NCI-H82 treated with DMSO at 0.1 percent for 48 hours (cell line): Measurements from ENCODE around the gene ABHD2.
A peak's percentile ranks its signal among the peaks of the same experiment; 100 is the strongest.
"Not testable (repeated sequence)": the region's sequence is repeated elsewhere in the genome, so short reads cannot be mapped to it uniquely, and the experiment has no call there.

Experiments
- DNase-seq: peaks from one replicate; lab custom pipeline; 2025; ENCODE audit not compliant: unreplicated experiment; lab: John Stamatoyannopoulos, UW

Gene ABHD2

GRCh38 chr15:89119489-89120478 lies 31.5 kb downstream of the ABHD2 start:
- DNase-seq = no peak

DNA sequence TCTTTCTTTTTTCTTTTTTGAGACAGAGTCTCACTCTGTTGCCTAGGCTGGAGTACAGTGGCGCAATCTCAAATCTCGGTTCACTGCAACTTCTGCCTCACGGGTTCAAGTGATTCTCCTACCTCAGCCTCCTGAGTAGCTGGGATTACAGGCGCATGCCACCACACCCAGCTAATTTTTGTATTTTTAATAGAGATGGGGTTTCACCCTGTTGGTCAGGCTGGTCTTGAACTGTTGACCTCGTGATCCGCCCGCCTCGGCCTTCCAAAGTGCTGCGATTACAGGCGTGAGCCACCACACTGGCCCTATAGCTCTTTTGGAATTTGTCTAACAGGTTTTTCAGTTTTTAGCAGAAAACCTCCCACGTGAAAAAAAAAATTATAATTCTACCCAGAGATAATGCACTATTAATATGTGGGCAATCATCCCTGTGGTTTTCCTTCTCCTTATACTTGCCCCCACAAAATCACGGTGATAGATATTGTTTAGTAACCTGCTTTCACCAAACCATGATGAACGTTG lies 32.3 kb downstream of the ABHD2 start:
- DNase-seq = not testable (repeated sequence)

DNA sequence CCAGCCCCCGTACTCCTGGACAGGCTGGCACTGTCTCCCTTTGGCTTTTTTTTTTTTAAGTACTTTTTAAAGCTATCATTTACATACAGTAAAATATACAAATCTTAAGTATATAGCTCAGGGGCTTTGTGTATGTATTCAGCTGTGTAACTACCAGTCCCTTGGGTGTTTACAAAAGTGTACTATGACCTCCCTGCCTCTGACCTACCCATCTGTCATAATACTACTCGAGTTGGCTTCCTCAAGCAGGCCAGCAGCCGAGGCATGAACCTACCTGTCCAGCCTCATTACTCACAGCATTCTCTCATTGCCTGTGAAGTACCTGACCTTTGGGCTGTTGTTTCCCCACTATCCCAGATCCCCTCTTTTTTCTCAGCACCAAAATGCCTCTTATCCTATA lies 33.2 kb downstream of the ABHD2 start:
- DNase-seq = no peak

GRCh38 chr15:89122505-89123180 lies 34.4 kb downstream of the ABHD2 start:
- DNase-seq = no peak

DNA sequence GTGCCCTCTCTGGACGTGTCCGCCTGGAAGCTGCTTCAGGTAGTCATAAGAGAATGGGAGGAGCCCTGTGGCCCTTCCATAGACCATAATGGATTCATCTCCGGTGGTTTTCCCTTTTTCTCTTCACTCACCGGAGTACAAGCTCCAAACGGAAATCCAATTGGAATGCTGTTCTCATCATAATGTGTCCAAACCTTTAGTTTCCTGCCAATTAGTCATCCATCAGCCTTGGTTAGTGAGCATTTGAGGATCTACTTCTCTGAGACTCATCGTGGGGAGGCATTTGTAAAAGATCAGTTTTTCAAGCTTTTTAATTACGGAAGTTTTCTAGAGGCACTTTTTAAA lies 34.9 kb downstream of the ABHD2 start:
- no peak for DNase-seq

DNA sequence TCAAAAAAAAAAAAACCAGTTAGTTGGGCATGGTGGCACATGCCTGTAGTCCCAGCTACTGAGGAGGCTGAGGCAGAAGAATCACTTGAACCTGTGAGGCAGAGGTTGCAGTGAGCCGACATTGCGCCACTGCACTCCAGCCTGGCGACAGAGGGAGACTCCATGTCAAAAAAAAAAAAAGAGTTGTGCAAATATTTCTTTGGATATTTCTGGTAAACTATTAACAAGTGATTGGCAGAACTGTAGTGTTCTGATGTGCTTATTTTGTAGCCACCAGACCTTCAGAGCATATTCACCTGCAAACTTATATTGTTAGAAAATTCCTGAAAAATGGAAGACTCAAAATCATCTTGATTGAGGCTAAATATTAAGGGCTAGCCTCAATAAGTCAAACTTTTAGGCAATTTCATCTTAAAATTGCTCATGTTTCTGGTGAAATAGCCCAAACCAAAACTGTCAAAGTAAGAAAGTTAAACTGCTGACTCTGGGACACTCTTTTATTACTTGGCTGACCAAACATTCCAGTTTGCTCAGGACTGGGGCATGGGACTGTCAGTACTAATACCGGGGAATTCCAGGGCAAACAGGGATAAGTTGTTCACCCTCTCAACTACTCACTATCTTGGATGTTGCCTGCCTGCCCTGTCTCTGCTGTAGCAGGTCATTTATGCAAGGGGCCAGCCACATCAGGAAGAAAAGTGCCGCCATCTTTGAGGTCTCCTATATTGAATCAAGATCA lies 37.0 kb downstream of the ABHD2 start:
- no peak for DNase-seq

GRCh38 chr15:89126009-89126408 lies 37.8 kb downstream of the ABHD2 start:
- DNase-seq = no peak

- peak; percentile 61 for DNase-seq
These were observed 38.9 kb downstream of the ABHD2 start for GRCh38 chr15:89127054-89127702.

GRCh38 chr15:89128320-89129122 lies 40.3 kb downstream of the ABHD2 start:
- DNase-seq = no peak

GRCh38 chr15:89129123-89129815 lies 41.0 kb downstream of the ABHD2 start:
- peak; percentile 9 for DNase-seq

DNA sequence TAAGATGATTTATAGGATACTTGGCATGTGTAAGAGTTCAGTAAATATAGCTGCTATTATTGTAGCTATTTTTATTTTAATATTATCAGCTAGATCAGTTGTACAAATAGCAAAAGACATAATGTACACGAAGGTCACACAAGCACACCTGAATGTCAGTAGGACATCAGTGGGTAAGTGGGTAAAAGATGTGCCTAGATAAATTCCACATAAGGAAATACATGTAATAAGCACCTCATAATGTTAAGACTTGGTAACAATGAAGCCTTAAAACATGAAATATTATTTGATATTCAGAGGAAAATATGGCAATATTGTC lies 41.5 kb downstream of the ABHD2 start:
- DNase-seq = no peak

DNA sequence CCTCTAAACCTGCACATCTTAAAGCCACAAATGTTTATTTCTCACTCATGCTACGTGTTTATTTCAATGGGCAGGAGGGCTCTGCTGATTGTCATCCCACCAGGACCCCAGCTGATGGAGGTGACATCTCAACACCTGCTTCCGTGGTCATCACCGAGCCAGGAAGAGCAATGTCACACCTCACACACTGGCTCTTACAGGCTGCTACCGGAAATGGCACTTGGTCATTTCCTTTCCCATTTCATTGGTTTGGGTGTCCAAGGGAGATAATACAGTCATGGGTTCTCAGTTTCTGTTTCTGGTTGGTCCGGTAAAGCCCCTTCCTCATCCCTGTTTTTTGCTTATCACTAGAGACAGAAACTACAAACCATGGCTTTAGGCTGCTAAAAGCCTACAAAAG lies 41.9 kb downstream of the ABHD2 start:
- no peak for DNase-seq

DNA sequence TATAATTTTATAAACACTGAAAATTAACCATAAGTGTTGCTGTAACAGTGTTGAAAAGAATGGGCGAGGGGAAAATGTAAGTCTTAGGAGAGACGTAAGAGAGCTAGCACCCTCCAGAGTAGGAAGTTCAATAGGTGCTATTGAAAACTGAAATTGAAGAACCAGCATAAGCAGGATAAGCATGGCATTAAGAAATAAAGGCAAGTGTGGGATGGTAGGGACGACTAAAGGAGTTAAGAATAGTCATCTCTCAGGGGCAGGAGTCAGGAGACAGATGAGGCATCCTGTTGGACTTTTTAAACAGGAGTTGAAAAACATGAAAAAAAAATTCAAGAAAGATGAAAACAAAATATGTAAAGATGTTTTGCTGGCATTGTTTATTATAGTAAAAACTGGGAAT lies 43.5 kb downstream of the ABHD2 start:
- no peak for DNase-seq

DNA sequence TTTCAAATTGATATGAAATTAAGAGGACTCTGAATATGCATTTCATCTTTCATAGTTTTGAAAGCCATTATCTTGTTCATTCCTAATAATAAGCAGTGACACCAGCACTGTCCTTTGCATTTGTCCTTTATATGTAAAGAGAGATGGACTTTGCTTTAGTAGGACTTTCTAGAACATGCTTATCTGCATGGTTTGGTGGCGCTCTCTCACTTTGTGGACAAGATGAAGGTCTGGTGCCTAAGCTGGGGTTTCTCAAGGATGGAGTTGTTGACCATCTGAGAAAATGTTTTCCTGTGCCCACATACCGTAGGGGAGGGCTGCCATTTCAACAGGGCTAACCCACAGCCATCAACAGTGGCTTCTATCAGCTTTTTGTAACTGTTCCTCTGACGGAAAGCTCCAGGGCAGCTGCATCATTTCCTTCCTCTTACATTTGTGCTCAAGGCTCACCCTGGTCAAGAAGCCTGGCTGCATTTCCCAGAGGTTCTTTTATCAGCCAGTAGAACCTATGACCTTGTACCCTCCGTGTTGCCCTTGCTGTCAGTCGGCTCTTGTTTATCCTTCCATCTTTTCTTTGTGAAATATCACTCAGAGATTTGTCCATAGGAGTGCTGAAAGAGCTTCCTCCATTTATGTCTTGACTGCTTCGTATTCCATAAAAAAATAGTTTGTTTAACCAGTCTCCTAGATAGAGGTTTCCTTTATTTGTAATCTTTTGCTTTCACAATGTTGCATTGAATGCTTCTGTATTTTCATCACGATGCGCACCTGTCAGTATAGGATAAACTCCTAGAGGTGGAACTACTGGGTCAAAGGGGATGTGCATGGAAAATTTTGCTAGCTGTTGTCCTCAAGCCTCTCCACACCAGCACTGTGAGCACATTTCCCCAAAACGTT lies 44.6 kb downstream of the ABHD2 start:
- no peak for DNase-seq

DNA sequence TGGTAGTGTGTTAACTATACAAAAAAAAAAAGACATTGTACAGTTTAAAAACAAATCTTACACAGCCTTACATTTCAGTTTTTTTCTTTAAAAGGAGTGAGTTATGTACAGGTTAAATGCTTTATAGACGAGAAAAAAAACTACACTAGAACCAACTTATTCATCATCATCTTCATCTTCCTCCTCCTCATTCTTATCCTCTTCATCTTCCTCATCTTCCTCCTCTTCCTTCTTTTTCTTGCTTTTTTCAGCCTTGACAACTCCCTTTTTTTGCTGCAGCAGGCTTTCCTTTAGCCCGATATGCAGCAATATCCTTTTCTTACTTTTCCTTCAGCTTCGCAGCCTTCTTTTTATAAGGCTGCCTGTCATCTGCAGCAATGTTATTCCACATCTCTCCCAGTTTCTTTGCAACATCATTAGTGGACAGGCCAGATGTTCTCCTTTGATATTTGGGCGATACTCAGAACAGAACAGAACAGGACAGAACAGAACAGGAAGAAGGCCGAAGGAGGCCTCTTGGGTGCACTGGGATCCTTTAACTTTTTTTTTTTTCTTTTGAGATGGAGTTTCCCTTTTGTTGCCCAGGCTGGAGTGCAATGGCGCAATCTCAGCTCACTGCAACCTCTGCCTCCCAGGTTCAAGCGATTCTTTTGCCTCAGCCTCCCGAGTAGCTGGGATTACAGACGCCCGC lies 47.3 kb downstream of the ABHD2 start:
- not testable (repeated sequence) for DNase-seq

DNA sequence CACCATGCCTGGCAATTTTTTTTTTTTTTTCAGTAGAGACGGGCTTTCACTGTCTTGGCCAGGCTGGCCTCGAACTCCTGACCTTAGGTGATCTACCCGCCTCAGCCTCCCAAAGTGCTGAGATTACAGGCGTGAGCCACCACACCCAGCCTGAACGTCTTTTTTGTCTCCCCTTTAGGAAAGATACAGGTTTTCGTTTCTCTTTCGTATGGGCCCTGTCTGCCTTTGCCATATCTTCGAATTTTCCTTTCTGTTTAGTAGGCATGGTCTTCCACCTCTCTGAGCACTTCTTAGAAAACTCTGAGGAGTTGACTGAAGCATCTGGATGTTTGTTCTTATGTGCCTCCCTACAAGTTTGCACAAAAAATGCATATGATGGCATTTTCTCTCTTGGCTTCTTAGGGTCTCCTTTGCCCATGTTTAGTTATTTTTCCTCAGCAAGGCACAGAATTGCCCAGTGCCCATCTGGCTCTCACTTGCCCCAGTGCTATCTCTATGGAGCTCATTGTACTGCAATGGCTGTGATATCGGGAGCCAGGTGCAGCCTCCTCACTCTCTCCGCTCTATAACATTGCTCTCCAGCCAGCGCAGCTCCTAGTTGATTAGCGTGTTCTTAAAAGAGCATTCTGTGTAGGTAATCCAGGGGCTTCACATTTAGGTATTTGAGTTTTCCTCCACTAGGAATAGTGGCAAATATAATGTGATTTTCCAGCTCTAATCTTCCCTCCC lies 48.0 kb downstream of the ABHD2 start:
- no peak for DNase-seq
